Right lung (tissue), 5 donors: ENCODE measurements around the gene HMOX1. TPM values are rescaled to one million over a fixed set of nuclear protein-coding genes. Genes with fewer than 3 reads are reported as not detected.
"Not testable (repeated sequence)": the region's sequence is repeated elsewhere in the genome, so short reads cannot be mapped to it uniquely, and the experiment has no call there.

Experiments used
- DNase-seq, 2 donors: peaks; one replicate each; pipeline ENCODE4 v3.0.0-alpha.2; 2013
- polyA plus RNA-seq, 5 donors: library from polyadenylated mRNA; unstranded; fragments of 120-200 nt; gene quantifications; one replicate each; pipeline versions ENCODE4 v1.2.1 to v1.2.3, GENCODE V29; 2013; ENCODE audit warnings: inconsistent platforms in 1 of 5, low replicate concordance in 1 of 5; ENCODE audit not compliant: insufficient read length in 5 of 5, insufficient read depth in 1 of 5

HMOX1 gene
- polyA plus RNA-seq, 5 donors: 7.1 to 22.9 (median 10.5) TPM

DNA sequence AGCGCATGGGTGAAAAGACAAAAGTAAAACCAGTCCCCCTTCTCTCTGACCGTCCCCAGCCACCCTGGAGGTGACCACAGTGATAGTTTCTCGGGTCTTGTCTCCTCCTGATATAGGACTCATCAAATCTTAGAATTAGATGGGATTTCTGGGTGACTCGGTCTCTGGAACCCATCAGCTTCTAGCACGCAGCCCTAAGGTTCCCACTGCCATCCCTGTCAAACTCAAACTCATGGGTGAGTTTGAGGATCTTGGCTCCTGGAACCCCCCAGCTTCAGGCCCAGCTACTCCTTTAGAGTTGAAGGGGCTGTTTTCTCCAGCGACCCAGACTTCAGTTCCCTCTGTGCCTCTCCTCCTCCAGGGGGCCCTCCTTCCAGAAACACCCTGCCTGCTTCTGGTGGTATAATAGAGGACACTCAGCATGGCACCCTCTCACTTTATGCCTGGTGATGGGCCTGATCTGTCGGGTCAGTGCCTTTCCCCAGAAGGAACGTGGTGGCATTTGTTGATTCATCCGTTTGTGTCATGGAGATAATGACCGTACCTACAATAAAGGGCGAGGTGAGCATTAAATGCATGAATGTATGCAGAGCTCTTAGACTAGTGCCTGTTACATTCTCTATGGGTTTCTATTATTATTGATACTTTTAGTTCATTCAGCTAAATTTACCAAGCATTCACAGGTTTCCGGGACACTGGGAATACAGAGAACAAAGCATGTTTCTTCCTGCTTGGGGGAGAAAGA, 50.8 kb downstream of the HMOX1 start:
- no peak for DNase-seq

DNA sequence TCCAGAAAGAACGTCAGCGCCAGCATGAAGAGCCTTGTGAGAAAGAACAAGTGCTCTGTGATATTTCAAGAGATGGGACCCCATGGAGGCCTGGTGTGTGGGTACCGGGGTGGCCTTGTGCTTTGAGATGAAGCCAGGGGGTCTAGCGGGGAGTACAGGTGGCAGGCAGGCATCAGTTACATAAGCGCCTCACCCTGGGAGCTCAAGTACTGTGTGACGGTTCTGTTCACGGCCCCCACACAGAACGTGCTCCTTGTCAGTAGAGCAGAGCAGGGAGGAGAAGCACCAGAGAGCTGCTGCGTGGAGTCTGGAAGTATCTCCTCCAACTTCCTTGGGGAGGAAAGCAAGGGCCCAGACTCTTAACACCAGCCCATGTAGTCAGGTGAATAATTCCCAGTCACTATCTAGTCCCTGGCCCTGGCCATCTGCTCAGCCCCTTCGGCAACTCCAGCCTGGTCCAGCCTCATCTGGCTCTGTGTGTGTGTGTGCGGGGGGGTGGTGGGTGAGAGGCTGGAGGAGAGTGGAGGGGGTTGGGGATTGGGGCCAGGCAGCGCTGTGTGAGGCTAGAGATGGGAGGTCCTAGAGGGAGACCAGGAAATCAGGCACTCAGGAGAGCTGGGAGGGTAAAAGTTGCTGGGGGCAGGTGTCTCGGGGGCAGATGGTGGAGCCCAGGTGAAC, 51.5 kb downstream of the HMOX1 start:
- no peak for DNase-seq

DNA sequence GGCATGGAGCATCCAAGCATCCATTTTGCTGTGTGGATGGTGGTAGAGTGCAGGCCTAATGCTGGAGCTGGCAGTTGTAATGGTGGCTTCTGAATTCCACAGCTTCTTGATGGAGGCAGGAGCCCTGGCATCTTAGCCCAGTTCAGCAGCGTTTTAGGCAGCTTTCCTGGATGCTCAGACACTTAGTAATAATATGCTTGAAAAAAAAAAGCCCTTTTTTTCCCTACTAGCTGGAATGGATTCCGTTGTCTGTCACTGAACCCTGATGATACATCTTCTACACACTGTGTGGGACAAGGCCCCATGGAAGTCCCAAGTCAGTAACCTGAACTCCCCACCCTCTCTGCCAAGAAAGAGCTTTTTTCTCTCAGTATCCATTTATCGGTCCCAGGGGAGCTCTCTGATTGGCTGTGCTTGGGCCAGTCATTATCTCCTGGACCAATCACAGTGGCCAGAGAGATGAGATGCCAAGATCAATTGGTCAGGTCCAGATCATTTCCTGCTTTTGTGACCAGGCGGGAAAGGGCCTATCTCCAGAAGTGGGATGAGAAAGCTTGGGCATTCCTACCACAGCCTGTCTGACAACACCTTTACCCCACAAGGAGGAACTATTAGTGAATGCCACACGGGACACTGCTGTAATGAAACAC, 53.3 kb downstream of the HMOX1 start:
- DNase-seq: no peak

DNA sequence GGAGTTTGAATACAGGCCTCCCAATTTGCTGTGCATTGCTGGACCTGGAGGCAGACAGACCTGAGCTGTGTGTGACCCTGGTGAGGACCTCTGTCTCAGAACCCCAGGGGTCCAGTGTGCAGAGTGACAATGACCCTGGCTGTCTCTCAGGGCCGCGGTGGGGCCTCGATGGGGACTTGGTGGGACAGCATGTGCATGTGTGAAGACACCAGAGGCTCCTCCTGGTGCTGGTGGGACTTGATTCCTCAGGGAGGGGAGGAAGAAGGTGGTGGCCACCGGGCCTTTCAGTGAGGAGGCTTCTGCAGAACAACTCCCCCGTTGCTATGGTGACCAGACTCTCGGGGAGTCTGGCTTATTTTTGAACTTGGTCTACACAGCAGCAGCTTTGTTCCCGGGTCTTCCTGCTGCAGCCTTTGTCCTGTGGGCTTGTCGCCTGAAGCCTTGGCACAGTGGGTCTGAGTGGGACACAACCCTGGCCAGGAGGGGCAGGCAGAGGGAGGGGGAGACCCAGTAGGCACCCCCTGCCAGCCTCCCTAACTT, 54.4 kb downstream of the HMOX1 start:
- DNase-seq: no peak

DNA sequence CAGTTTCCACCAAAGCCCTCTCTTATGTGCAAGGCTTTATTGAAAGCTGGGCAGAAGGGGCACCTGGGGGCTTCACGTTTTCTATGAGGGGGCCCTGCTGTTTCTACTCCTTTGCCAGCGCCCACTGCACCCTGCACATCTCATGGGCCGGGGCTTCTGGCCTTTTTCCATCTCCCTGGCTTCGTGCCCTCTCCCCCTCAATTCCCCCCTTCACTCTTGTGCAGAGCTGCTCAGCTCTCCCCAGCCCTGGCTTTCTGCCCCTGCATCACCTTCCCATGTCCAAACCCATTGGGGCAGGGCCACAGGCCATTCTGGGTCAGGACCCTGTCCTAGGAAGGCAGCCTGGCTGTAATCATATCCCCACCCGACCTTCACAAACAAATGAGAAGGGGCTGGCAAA, 55.5 kb downstream of the HMOX1 start:
- no peak for DNase-seq

DNA sequence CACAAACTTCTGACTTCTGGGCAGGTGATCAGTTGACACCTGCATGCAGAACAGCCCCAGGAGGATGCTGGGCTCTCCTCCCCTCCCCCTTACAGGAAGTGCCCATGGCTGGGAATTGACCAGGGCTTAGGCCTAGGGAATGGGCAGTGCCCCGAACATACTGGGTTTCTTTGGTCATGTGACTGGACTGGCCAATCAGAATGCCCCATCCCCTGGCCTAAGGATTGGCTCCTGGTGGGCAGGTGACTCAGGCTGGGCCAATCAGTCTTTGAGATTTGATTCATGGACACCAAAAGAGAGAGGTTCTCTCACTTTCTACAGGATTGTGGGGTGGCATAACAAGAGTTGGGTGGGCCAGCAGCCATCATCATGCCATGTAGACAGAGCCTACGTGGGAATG, 56.2 kb downstream of the HMOX1 start:
- no peak for DNase-seq

DNA sequence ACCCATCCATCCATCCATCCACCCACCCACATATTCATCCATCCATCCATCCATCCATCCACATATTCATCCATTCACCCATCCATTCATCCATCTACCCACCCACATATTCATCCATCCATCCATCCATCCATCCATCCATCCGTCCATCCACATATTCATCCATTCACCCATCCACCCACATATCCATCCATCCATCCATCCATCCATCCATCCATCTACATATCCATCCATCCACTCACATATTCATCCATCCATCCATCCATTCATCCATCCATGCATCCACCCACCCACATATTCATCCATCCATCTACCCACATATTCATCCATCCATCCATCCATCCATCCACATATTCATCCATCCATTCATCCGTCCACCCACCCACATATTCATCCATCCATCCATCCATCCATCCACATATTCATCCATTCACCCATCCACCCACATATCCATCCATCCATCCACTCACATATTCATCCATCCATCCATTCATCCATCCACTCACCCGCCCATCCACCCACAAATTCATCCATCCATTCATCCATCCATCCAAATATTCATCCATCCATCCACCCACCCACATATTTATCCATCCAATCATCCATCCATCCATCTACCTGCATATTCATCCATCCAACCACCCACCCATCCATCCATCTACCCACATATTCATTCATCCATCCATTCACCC, 57.9 kb downstream of the HMOX1 start:
- not testable (repeated sequence) for DNase-seq

DNA sequence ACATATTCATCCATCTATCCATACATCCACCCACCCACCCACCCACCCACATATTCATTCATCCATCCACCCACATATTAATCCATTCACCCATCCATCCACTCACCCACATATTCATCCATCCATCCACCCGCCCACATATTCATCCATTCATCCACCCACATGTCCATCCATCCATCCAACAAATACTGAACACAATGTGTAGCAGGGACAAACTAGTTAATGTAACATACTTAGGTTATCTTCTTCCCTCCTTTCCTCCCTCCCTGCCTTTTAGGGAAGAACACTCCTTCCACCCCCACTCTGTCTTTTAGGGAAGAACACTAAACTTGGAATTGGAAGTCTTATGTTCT, 58.4 kb downstream of the HMOX1 start:
- DNase-seq: no peak

DNA sequence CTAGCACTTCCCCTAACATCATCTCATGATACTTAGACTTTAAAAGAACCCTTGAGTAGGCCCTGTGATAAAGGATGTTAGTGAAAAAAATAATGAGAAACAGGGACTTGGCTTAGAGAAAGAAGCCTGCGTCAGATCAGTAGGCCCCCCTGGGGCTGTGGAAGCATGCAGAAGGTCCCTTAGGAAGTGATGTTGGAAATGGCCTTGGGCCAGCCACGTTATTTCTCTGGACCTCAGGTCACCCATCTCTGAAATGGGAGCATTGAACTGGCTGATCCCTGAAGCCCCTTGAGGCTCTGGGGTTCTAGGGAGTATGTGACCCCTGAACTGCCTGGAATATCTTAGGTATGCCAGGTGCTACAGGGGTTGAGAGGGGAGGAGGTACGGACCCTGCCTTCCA, 59.2 kb downstream of the HMOX1 start:
- no peak for DNase-seq

DNA sequence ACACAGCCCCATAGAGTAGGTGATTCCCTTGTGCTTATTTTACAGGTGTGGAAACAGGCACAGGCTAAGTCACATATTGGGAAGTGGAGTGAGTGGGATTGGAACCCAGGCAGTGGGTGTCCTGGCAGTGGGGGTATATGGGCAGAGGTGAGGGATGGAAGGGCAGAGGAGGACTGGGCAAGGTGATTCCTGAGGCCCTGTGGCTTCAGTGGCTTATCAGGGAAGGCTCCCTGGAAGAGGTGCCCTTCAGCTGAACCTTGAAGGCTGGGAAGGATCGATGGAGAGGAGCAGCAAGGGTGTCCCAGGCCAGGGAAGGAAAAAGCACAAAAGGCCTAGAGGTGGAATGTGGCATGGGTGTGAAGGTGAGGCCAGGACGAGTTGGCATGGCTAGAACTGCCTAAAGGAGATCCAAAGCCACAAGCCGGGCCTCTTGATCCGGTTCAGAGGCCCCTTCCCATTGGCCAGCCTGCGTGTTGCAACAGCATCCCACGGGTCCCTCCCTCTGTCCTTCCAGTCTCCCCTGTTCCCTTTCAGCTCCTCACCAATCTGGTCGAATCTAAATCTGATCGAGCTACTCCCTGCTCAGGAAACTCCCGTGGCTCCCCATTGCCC, 60.7 kb downstream of the HMOX1 start:
- no peak for DNase-seq

DNA sequence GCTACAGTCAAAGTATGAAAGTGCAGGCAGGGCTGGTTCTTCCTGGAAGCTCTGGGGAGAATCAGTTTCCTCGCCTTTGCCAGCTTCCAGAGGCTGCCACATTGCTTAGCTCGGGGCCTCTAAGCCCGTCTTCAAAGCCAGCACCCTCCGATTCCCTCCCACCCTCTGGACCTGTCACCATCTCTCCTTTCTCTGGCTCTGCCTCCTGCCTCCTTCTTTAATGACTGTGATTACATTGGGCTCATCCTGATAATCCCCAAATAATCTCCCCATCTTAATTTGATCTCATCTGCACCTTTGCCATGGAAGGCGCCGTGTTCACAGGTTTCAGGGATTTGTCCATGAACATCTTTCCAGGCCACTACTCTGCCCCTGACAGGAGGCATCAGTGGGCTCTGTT, 61.6 kb downstream of the HMOX1 start:
- no peak for DNase-seq

DNA sequence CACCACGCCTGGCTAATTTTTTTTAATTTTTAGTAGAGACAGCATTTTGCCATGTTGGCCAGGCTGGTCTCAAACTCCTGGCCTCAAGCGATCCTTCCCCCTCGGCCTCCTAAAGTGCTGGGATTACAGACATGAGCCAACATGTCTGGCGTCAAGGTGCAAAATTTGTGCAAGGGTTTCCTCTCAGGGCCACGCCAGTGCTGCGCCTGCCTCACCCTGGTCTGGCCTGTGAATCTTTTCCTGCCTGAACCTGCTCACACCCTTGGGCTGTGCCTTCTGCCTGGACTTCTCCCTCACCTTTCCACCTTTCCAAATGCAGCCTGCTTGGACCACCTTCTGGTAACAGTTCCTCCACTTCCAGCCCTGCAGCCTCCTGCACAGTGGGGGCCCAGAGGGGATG, 62.4 kb downstream of the HMOX1 start:
- DNase-seq: no peak

Other genes starting within 250 kb of the HMOX1 start
- 10 to 100 TPM; 25.5 to 35.1 (median 30.9) TPM for gene HMGXB4, start 123.6 kb upstream of the HMOX1 start, polyA plus RNA-seq
- gene TOM1, start 81.2 kb upstream of the HMOX1 start, polyA plus RNA-seq: 10 to 100 TPM; 25.4 to 35.5 (median 29.0) TPM
- 10 to 100 TPM; 54.2 to 77.9 (median 59.3) TPM for gene MCM5, start 19.0 kb downstream of the HMOX1 start, polyA plus RNA-seq
- 1 to 10 TPM in 1 of 5 donors, under 1 TPM in 4; 0.09 to 1.1 (median 0.16) TPM for gene RASD2, start 159.7 kb downstream of the HMOX1 start, polyA plus RNA-seq
- gene MB, start 236.2 kb downstream of the HMOX1 start, polyA plus RNA-seq: 10 to 100 TPM in 1 of 5 donors, 1 to 10 TPM in 3, under 1 TPM in 1; 0.52 to 15.0 (median 1.4) TPM